A549 treated with CpdA at 1 μM for 4 hours (cell line): ENCODE data around the gene TRPC1. TPM values are rescaled to one million over a fixed set of nuclear protein-coding genes. Genes with fewer than 3 reads are reported as not detected.

Source experiments
- total RNA-seq: library from RNA; stranded (reverse); fragments of 200-300 nt; extraction: Qiagen RNA extraction; gene quantifications from 5 replicates; pipeline ENCODE4 v1.2.3, GENCODE V29; 2022; ENCODE audit warnings: low read depth

The TRPC1 gene
- total RNA-seq = 5.4 to 10.1 TPM (median 8.0 TPM) in 5 replicates

GRCh38 chr3:142723968-142724681 lies at the start of gene TRPC1:
TSS of gene TRPC1 (plus strand) at chr3:142724034. CDS start at chr3:142724560, 526 bp downstream.

Other genes with a start within 250 kb of the TRPC1 start
- 12.5 to 15.5 TPM (median 13.6 TPM) in 5 replicates for gene ATR, start 145.3 kb upstream of the TRPC1 start, total RNA-seq
- 12.9 to 15.5 TPM (median 14.4 TPM) in 5 replicates for gene PLS1, start 127.6 kb upstream of the TRPC1 start, total RNA-seq
- 26.5 to 38.8 TPM (median 32.5 TPM) in 5 replicates for gene PCOLCE2, start 165.0 kb downstream of the TRPC1 start, total RNA-seq
- 2.4 to 3.8 TPM (median 3.4 TPM) in 5 replicates for gene PAQR9, start 239.6 kb downstream of the TRPC1 start, total RNA-seq